NCI-H2196 (cell line): ENCODE data around the gene COL10A1.
"Not testable (repeated sequence)": the region's sequence is repeated elsewhere in the genome, so short reads cannot be mapped to it uniquely, and the experiment has no call there.

Experiments
- DNase-seq: peaks from one replicate; lab custom pipeline; 2025; ENCODE audit not compliant: unreplicated experiment; lab: John Stamatoyannopoulos, UW

The COL10A1 gene

GRCh38 chr6:116127771-116128493 lies 2.0 kb upstream of the COL10A1 start:
- no peak for DNase-seq

DNA sequence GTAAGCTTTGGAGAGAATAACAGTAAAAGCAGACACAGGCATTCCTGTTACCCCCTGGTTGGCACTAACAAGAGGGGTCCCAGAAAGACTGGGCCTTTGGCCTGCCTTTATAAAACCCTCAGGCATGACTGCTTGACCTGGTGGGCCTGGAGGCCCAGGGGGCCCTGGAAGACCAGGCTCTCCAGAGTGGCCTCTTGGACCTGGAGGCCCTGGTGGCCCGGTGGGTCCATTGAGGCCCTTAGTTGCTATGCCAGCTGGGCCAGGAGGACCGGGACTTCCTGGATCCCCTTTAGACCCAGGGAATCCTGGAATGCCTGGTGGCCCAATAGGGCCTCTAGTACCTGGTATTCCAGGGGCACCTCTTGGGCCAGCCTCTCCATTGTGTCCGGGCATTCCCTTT lies 5.5 kb downstream of the COL10A1 start:
- no peak for DNase-seq

DNA sequence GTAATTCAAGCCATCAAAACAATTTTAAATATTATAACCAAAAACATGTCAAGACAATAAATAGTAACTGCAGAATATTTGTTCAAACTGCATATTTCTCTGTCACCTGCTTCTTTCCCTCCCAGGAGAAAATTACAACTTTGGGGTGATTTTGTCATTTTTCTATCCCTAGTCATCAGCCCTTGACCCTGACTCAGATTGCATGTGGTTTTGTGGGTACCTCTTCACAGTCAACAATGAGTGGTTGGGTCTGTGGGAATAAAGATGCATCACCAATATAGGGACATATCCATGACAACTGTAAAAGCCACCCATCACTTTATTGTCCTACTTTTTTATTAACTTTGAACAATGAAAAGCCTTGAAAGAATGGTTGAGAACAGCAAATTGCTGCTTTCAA lies 7.3 kb downstream of the COL10A1 start:
- no peak for DNase-seq

GRCh38 chr6:116115781-116116180 lies 10.2 kb downstream of the COL10A1 start:
- no peak for DNase-seq

GRCh38 chr6:116113386-116113785 lies 12.5 kb downstream of the COL10A1 start:
- DNase-seq = no peak

- no peak for DNase-seq
Measured at GRCh38 chr6:116111552-116112528, 14.1 kb downstream of the COL10A1 start.

DNA sequence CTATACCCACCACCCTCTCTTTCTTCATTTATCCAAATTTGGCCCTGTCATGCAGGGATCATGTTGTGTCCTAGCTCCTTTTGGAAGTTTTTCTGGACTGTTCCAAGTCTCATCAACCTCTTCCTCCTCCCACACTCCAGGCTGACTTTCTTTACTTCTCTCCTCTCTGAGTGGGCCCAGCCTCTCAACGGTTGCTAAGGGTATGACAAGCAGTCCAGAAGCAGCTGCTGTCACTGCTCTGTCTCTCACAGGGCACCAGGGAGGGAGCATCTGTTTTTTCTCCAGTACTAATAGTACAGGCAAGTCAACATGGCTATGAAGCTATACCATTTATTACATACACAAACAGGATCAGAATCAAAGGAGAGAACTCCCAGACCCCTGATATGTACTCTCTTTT lies 17.1 kb downstream of the COL10A1 start:
- no peak for DNase-seq

DNA sequence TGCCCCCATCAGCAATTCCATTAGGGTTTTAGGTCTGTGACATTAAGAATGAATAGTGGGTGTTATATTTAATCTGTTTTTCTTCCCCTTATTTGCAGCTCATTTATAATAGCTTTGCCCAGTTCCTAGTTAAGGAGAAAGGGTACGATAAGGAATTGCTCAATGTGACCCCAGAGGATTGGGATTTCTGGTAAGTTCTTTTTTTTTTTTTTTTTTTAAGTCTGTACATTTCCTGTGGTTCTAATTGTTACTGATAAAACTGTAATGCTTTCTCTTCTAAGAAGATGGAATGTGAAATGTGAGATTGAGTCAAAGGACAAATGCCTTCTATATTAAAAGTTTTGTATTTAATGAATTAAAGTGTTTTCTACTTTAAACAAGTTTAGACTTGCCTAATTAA lies 19.8 kb downstream of the COL10A1 start:
- DNase-seq = no peak

GRCh38 chr6:116105247-116105646 lies 20.7 kb downstream of the COL10A1 start:
- DNase-seq = no peak

DNA sequence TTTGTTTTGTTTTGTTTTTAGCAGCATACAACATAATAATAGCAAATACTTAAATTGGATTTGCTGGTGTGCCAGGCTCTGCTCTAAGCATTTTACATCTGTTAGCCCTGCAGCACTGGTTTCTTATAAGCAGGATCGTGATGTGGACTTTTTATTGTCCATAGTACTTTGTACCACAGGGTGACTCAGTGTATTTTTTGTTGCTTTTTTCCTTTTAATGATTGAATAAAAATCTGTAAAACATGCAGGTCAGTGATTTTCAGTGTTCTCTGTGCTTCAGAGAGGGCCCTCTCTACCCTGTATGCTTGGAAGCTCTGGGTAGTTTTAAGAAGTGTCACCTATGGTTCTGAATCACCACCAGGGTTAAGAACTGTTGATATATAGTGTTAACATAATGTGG lies 21.3 kb downstream of the COL10A1 start:
- DNase-seq = no peak

DNA sequence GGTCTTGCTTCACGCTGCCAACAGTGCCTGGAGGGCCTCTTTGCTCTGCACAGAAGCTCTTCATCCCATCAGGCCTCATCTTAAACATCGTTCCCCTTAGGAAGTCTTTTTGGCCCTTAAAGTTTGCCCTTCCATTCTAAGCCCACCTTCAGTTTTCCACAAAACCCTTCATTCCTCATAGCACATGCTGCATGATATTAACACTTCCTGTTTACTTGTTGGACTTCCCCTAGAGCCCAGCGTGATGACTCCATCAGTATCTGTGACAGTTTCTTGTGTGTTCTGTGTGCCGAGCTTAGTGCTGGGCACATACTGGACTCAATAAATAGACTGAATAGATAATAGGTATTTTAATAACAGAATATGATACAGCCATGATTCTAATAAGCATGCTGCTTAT lies 23.1 kb downstream of the COL10A1 start:
- DNase-seq = no peak

- DNase-seq = no peak
Measured at GRCh38 chr6:116101790-116102189, 24.1 kb downstream of the COL10A1 start.

DNA sequence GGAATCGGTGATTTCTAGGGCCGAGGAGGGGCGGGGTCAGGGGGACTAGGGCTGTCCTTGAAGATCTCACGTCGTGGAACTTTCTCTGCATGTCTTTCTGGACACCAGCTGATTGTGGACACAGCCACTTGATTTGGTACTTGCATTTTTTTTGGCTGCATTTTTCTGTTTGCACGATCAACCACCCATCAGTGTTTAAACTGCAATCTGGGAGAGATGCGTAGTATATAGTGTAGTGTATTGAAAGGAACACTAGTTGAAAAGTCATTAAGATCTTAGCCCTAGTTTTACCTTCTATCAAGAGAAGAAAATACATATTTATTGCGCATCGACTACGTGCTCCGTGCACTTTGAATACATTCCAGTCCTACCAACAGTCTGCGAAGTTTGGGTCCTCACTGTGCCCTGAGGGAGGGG lies 24.6 kb downstream of the COL10A1 start:
- DNase-seq = no peak

GRCh38 chr6:116100419-116101301 lies 25.3 kb downstream of the COL10A1 start, which contains the start of gene NT5DC1:
TSS of gene NT5DC1 (plus strand) at chr6:116100853. CDS start at chr6:116100931, 78 bp downstream.
- peak; percentile 86 for DNase-seq

DNA sequence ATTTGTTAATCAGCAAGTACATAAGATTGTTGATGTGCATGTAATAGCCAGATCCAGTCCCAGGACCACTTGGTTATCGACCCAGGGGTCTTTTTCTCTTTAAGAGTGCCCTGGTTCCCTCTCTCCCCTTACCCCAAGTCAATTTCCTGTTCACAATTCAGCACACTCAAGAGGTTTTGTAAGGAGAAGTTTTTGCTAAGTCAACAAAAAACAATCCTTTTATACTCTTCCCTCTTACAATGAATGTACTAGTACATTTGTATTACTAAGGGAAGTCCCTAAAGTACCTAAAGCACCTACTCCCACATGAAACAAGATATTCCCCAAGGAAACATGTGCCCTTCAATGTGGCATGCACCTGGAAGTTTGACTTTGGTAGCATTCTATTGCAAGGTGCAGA lies 26.9 kb downstream of the COL10A1 start:
- no peak for DNase-seq

DNA sequence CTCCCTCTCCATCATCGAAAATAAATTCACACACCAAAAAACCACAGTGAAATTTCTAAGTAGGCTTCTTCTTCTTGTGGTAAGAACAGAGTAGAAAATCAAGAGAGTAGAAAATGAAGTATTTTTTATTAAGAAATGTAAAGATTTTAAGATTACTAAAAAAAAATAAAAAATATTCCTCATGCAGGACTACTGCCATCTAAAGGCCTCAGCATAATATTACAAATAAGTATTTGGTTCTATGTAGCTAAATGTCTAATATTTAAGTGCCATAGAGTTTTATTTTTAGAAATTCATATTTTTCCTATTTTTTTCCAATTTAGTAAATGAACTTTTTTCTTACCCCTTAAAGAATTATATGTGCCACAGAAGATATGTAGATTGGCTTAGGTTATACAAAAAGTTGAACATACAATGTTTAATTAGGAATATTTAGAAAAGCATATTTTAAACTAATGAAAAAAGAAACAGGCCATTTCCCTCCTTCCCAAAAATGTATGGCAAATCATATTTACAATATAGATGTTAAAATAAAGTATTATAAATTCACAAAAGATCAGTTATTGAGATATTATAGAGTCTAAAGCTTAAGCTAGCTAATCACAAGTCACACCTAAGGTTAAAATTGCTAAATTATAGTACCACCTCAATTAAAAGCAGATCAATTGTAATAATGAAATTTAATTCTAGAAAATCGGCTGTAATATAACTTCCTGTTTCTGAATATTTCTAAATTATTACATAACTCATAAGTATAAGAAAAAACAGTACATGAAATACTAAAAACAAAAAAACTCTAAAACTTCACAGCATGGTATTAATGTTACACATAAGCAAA lies 28.7 kb downstream of the COL10A1 start:
- DNase-seq = no peak

- not testable (repeated sequence) for DNase-seq
Measured at GRCh38 chr6:116096048-116096759, 29.7 kb downstream of the COL10A1 start.

DNA sequence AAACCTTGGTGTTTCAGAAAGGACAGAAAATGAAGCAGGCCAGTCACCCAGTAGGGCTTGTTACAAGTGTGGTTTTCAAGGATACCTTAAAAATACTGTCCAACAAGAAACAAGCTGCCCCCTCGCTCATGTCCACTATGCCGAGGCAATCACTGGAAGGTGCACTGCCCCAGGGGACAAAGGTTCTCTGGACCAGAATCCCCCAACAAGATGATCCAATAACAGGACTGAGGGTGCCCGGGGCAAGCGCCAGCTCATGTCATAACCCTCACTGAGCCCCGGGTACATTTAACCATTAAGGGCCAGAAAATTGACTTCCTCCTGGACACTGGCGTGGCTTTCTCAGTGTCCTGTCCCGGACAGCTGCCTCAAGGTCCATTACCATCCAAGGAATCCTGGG lies 31.9 kb downstream of the COL10A1 start:
- no peak for DNase-seq

DNA sequence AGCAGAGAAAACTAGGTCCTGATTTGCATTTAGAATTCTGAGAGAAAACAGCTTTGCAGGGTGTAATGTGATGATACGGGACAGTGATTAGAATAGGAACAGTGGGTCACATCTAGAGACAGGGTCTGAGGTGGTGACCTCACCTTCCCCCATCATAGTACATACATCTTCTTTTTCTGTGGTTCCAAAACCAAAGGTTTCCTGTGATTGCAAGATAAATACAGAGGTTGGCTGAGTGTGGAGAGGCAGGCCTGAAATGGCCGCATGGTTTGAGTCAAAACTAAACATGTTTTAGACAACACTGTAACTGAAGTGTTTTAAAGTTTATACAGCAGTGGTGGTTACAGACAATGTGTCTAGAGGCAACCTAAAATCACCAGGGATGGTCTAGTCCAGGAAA lies 35.7 kb downstream of the COL10A1 start:
- DNase-seq = no peak

- no peak for DNase-seq
Measured at GRCh38 chr6:116088946-116089345, 37.0 kb downstream of the COL10A1 start.
